KMS-11 (cell line): ENCODE data around the gene CTXND1.

Experiments
- H2AFZ ChIP-seq: fragments of 200-600 bp; sonication (generic); 2 replicates; pipeline ENCODE4 v1.6.1; 2016; ENCODE audit warnings: antibody characterized with exemption, mixed run types, low read depth
- H3K27ac ChIP-seq: fragments of 200-600 bp; sonication (generic); 2 replicates; pipeline ENCODE4 v1.6.1; 2016; ENCODE audit warnings: mild to moderate bottlenecking, mixed run types
- H3K27me3 ChIP-seq: fragments of 200-600 bp; sonication (generic); 2 replicates; pipeline ENCODE4 v1.6.1; 2017; ENCODE audit warnings: mild to moderate bottlenecking, low read depth, mixed run types, moderate library complexity; ENCODE audit not compliant: insufficient read depth
- H3K36me3 ChIP-seq: fragments of 200-600 bp; sonication (generic); 2 replicates; pipeline ENCODE4 v1.6.1; 2017; ENCODE audit warnings: mild to moderate bottlenecking, mixed run types; ENCODE audit not compliant: insufficient read depth
- H3K4me1 ChIP-seq: fragments of 200-600 bp; sonication (generic); 2 replicates; pipeline ENCODE4 v1.6.1; 2016; ENCODE audit warnings: mild to moderate bottlenecking, low read depth, mixed run types; ENCODE audit not compliant: poor library complexity, severe bottlenecking
- H3K4me2 ChIP-seq: fragments of 200-600 bp; sonication (generic); 2 replicates; pipeline ENCODE4 v1.7.0; 2016; ENCODE audit warnings: mild to moderate bottlenecking, mixed run types
- H3K4me3 ChIP-seq: fragments of 200-600 bp; sonication (generic); IDR thresholded peaks from 2 replicates; pipeline ENCODE4 v1.6.1; 2017; ENCODE audit warnings: low read depth, low read length, mixed read lengths; ENCODE audit not compliant: insufficient read depth
- H3K79me2 ChIP-seq: fragments of 200-600 bp; sonication (generic); 2 replicates; pipeline ENCODE4 v1.6.1; 2016; ENCODE audit warnings: low read depth, mixed run types; ENCODE audit not compliant: insufficient read depth
- H3K9ac ChIP-seq: fragments of 200-600 bp; sonication (generic); 2 replicates; pipeline ENCODE4 v1.6.1; 2016; ENCODE audit warnings: mild to moderate bottlenecking, mixed run types
- H4K20me1 ChIP-seq: fragments of 200-600 bp; sonication (generic); 2 replicates; pipeline ENCODE4 v1.6.1; 2016; ENCODE audit warnings: mild to moderate bottlenecking, mixed run types; ENCODE audit not compliant: insufficient read depth
- CTCF ChIP-seq: fragments of 200-600 bp; sonication (generic); conservative IDR thresholded peaks from 2 replicates; pipeline ENCODE4 v1.6.1; 2017; ENCODE audit warnings: low read depth, mild to moderate bottlenecking, antibody characterized with exemption, low read length, moderate library complexity, mixed read lengths

CTXND1 gene

GRCh38 chr15:80160570-80161156 is 91.3 kb downstream of the CTXND1 start:
- no peaks in the 10 kb centered on the region for H3K79me2 ChIP-seq
- no peak overlapping the region for H3K4me3 ChIP-seq
- H3K27ac ChIP-seq, result peak overlapping the region; percentile 39
- H3K36me3 ChIP-seq, result peaks cover 5% of the 10 kb centered on the region; the same call in 1 of the 2 replicates
- H2AFZ ChIP-seq, result no peak overlapping the region
- H4K20me1 ChIP-seq, result no peaks in the 10 kb centered on the region
- no peaks in the 10 kb centered on the region for H3K27me3 ChIP-seq
- H3K4me2 ChIP-seq, result peak overlapping the region; percentile 13; the same call in 1 of the 2 replicates
- no peak for TF ChIP-seq CTCF
- peak overlapping the region; percentile 20; the same call in 1 of the 2 replicates for H3K9ac ChIP-seq
- H3K4me1 ChIP-seq, result peaks cover 18% of the 10 kb centered on the region

- Histone ChIP-seq H3K4me2 (peak overlapping the region; percentile 13; the same call in 1 of the 2 replicates), H2AFZ (no peak overlapping the region)
These were observed 92.0 kb downstream of the CTXND1 start for GRCh38 chr15:80159811-80160569.

GRCh38 chr15:80159301-80159700 is 92.7 kb downstream of the CTXND1 start:
- Histone ChIP-seq H3K4me1 (peaks cover 19% of the 10 kb centered on the region), H3K9ac (no peak overlapping the region), H3K27ac (no peak overlapping the region)

More at GRCh38 chr15:80159811-80160569, 92.0 kb downstream of the CTXND1 start:
- no peak for TF ChIP-seq CTCF
- Histone ChIP-seq H3K9ac (peak overlapping the region; percentile 20; the same call in 1 of the 2 replicates), H3K36me3 (peaks cover 5% of the 10 kb centered on the region; the same call in 1 of the 2 replicates), H3K27ac (peak overlapping the region; percentile 39), H3K4me3 (no peak overlapping the region), H3K4me1 (peaks cover 18% of the 10 kb centered on the region), H3K27me3 (no peaks in the 10 kb centered on the region), H3K79me2 (no peaks in the 10 kb centered on the region), H4K20me1 (no peaks in the 10 kb centered on the region)

GRCh38 chr15:80157215-80157614 is 94.8 kb downstream of the CTXND1 start:
- no peak for TF ChIP-seq CTCF
- no peak overlapping the region for H3K27ac ChIP-seq
- H3K4me2 ChIP-seq, result no peak overlapping the region
- no peaks in the 10 kb centered on the region; the same call in 1 of the 2 replicates for H3K79me2 ChIP-seq
- H3K27me3 ChIP-seq, result no peaks in the 10 kb centered on the region
- no peak overlapping the region for H3K4me3 ChIP-seq
- peaks cover 4% of the 10 kb centered on the region; the same call in 1 of the 2 replicates for H3K36me3 ChIP-seq
- H3K9ac ChIP-seq, result no peak overlapping the region
- no peak overlapping the region for H2AFZ ChIP-seq
- H3K4me1 ChIP-seq, result peaks cover 29% of the 10 kb centered on the region
- no peaks in the 10 kb centered on the region for H4K20me1 ChIP-seq

More at GRCh38 chr15:80159301-80159700, 92.7 kb downstream of the CTXND1 start:
- Histone ChIP-seq H2AFZ (no peak overlapping the region), H3K79me2 (no peaks in the 10 kb centered on the region), H3K36me3 (peaks cover 5% of the 10 kb centered on the region; the same call in 1 of the 2 replicates), H3K4me2 (no peak overlapping the region), H4K20me1 (no peaks in the 10 kb centered on the region), H3K4me3 (no peak overlapping the region), H3K27me3 (no peaks in the 10 kb centered on the region)
- no peak for TF ChIP-seq CTCF
